ENCODE measurements around the gene TPP1.
A peak's percentile ranks its signal among the peaks of the same experiment; 100 is the strongest.

The TPP1 gene

DNA sequence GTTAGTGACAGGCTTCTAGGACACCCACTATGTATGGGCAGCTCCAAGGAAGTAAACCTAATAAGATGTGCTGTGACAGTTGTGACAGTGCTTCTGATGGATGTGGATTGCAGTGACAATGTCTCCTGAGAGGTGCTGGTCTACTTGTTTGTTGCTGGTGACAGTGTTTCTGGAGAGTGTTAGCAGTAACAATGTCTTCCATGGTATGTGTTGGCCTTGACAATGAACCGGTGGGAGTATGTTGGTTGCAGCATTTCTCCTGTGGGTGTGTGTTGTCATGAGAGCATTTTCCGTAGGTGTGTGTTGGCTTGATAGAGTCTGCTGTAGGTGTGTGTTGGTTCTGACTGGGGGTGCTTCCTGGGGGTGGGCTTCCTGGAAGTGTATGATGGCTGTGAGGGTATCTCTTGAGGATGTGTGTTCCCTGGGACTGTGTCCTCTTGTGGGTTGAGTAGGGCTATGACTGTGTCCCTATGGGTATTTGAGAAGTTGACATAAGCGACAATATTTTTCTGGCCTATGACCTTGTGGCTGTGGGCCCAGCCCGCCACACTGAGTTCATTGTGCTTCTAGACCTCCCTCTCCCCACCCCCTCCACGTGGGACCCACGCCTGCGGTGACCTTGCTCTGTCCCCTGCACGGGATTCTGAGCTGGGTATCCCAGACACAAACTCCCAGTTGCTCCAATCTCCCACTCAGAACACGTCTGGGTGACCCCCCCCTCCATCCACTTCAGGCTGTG is 35.2 kb upstream of the TPP1 start:
- peak overlapping the region; percentile 34 for H3K4me3 ChIP-seq (replicated peaks; ENCODE audit: low read depth, low read length)
- TF ChIP-seq, protein P1, sequence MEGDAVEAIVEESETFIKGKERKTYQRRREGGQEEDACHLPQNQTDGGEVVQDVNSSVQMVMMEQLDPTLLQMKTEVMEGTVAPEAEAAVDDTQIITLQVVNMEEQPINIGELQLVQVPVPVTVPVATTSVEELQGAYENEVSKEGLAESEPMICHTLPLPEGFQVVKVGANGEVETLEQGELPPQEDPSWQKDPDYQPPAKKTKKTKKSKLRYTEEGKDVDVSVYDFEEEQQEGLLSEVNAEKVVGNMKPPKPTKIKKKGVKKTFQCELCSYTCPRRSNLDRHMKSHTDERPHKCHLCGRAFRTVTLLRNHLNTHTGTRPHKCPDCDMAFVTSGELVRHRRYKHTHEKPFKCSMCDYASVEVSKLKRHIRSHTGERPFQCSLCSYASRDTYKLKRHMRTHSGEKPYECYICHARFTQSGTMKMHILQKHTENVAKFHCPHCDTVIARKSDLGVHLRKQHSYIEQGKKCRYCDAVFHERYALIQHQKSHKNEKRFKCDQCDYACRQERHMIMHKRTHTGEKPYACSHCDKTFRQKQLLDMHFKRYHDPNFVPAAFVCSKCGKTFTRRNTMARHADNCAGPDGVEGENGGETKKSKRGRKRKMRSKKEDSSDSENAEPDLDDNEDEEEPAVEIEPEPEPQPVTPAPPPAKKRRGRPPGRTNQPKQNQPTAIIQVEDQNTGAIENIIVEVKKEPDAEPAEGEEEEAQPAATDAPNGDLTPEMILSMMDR (IDR thresholded peaks at IDR 0.05; ENCODE audit: low read depth, low read length, missing control alignments) = no peak
- no peak for DNase-seq (ENCODE audit: extremely low read depth, low read depth)

DNA sequence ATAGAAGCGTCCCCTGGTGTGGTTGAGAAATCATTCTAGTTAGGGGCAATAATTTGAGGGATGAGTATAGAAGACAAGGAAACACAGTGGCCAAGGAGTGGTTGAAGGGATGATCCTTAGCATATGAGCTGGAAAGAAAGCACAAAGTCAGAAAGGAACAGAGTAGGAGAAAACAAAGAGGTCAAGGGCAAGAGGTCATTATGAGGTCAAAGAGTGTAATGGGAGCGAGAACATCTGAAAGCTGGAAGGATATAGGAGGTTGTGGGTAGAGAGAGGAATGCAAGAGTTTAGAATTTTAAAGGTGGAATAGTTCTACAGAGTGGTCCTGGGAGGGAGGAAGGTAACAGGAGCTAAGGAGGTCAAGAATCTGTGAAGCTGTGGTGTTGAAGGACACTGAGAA is 34.4 kb upstream of the TPP1 start:
- TF ChIP-seq, protein P1 (IDR thresholded peaks at IDR 0.05; ENCODE audit: low read depth, low read length, missing control alignments) = no peak
- H3K4me3 ChIP-seq (replicated peaks; ENCODE audit: low read depth, low read length) = no peak overlapping the region
- no peak for DNase-seq (ENCODE audit: extremely low read depth, low read depth)

DNA sequence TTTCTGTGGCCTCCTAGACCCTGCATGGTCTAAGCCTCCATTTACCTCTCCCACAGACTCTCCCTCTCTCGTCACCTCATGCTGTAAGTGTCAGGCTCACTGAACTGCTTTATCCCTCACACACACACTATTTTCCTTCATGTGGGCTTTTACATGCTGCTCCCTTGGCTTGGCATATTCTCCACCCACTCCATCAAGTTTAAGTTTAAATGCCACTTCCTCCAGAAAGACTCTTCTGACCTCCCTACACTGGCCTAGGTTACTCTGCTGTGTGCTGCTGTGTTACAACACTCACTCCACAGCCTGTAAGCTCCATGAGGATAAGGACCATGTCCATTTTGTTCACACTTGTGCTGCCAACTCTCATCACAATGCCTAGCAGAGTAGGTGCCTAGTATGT is 33.9 kb upstream of the TPP1 start:
- DNase-seq (ENCODE audit: extremely low read depth, low read depth) = no peak
- TF ChIP-seq, protein P1 (IDR thresholded peaks at IDR 0.05; ENCODE audit: low read depth, low read length, missing control alignments) = no peak
- H3K4me3 ChIP-seq (replicated peaks; ENCODE audit: low read depth, low read length) = no peak overlapping the region

DNA sequence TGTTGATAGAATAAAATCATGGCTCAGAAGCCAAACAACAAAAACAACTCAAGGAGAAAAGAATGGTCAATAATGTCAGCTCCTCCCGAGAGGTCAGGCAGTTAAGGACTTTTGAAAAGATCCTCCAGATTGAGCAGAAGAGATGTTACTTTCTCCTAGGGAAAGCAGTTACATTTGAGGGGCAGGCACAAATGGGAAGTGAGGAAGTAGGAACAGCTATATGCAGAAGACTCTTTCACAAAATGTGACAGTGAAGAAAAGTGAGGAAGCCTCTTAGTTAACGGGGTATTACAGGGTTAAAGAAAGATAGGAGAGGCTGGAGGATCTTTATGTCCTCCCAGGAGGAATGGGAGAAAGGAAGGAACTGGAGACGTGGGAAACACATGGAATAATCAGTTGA is 33.0 kb upstream of the TPP1 start:
- no peak overlapping the region for H3K4me3 ChIP-seq (replicated peaks; ENCODE audit: low read depth, low read length)
- TF ChIP-seq, protein P1 (IDR thresholded peaks at IDR 0.05; ENCODE audit: low read depth, low read length, missing control alignments) = no peak
- no peak for DNase-seq (ENCODE audit: extremely low read depth, low read depth)

DNA sequence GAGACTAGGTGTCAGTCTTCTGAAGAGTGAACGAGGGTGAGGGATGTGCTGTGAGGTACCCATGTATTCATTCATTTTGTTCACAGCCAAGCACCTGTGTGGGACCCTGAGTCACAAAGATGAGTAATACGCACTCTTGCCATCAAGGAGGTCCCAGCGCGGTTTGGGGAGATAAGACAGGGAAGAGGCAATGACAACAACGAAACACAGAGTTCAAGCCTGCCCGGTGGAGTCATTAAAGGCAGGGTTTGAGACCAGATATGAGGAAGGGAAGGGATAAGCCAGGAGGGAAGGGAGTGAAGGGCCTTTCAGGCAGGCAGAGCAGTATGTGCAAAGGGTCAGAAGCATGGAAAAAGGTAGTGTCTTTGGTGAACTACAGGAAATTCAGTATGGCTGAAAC is 31.8 kb upstream of the TPP1 start:
- TF ChIP-seq, protein P1 (IDR thresholded peaks at IDR 0.05; ENCODE audit: low read depth, low read length, missing control alignments) = no peak
- no peak overlapping the region for H3K4me3 ChIP-seq (replicated peaks; ENCODE audit: low read depth, low read length)
- DNase-seq (ENCODE audit: extremely low read depth, low read depth) = no peak

DNA sequence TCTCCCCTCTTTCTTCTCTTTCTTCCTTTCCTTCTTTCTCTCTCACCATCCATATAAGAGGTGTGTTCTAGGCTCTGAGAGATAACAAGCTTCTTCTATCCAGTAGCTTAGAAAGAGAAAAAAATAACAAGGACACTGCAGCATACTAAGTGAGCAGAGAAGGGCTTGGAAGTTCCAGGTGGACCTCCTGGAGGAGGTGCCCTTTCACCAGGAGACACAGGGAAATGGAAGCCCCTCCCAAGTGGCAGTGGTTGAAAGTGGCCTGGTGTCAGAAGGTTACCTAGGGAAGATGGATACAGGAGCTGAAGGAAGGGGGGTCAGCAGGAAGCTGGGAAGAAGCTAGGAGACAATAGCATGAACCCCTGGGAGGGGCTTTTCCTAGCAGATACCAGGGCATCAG is 30.9 kb upstream of the TPP1 start:
- DNase-seq (ENCODE audit: extremely low read depth, low read depth) = no peak
- TF ChIP-seq, protein P1 (IDR thresholded peaks at IDR 0.05; ENCODE audit: low read depth, low read length, missing control alignments) = no peak
- no peak overlapping the region for H3K4me3 ChIP-seq (replicated peaks; ENCODE audit: low read depth, low read length)

DNA sequence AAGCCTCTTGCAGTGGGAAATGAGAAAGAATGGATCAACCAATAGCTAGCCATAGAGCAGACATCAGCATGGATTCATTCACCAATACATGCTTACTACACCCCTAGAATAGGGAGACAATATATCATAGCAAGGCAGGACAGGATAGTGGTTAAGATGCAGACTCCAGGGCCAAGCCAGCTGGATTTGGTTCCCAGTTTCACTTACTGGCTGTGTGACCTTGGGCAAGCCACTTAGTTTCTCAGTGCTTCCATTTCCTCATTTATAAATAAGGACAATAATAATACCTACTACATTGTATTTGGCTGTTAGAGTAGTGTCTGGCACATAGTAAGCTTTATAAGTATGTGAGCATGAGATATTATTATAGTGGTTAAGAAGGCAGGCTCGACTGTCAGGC is 29.3 kb upstream of the TPP1 start:
- TF ChIP-seq, protein P1 (IDR thresholded peaks at IDR 0.05; ENCODE audit: low read depth, low read length, missing control alignments) = no peak
- DNase-seq (ENCODE audit: extremely low read depth, low read depth) = no peak

More for the DNA sequence above, 29.3 kb upstream of the TPP1 start:
- no peak overlapping the region for H3K4me3 ChIP-seq (replicated peaks; ENCODE audit: low read depth, low read length)

Measured in HFF-Myc (cell line).